ENCODE results near the gene CLIC4.
"Not testable (repeated sequence)": the region's sequence is repeated elsewhere in the genome, so short reads cannot be mapped to it uniquely, and the experiment has no call there.

The CLIC4 gene

DNA sequence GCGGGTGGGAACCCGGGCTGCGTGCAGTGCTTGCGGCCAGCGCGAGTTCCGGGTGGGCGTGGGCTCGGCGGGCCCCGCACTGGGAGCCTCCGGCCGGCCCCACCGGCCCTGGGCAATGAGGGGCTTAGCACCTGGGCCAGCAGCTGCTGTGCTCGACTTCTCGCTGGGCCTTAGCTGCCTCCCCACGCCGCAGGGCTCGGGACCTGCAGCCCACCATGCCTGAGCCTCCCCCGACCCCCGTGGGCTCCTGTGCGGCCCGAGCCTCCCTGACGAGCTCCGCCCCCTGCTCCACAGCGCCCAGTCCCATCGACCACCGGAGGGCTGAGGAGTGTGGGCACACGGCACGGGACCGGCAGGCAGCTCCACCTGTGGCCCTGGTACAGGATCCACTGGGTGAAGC lies 23.7 kb upstream of the CLIC4 start:
- H3K36me3 ChIP-seq (replicated peaks; ENCODE audit: low read depth, low read length): no peaks in the 10 kb centered on the region
- no peak overlapping the region for H3K27ac ChIP-seq (ENCODE audit: low read length)
- H3K4me2 ChIP-seq (ENCODE audit: low read length): no peak overlapping the region
- H3K4me1 ChIP-seq (ENCODE audit: low read length): peaks cover 1% of the 10 kb centered on the region
- H3K9me3 ChIP-seq (ENCODE audit: insufficient read depth, low read length): no peaks in the 10 kb centered on the region
- H3K4me3 ChIP-seq (ENCODE audit: low read length): no peak overlapping the region
- no peaks in the 10 kb centered on the region for H3K27me3 ChIP-seq (ENCODE audit: low read depth, low read length)
- H4K20me1 ChIP-seq (ENCODE audit: insufficient read depth, low read length): no peaks in the 10 kb centered on the region
- no peak overlapping the region for H2AFZ ChIP-seq (ENCODE audit: low read depth, low read length)
- no peaks in the 10 kb centered on the region for H3K79me2 ChIP-seq (ENCODE audit: low read length)
- no peak overlapping the region for H3K9ac ChIP-seq (ENCODE audit: low read length)
- TF ChIP-seq EZH2phosphoT487 (IDR thresholded peaks at IDR 0.05; ENCODE audit: low read depth): no peak
- TF ChIP-seq, protein P1, sequence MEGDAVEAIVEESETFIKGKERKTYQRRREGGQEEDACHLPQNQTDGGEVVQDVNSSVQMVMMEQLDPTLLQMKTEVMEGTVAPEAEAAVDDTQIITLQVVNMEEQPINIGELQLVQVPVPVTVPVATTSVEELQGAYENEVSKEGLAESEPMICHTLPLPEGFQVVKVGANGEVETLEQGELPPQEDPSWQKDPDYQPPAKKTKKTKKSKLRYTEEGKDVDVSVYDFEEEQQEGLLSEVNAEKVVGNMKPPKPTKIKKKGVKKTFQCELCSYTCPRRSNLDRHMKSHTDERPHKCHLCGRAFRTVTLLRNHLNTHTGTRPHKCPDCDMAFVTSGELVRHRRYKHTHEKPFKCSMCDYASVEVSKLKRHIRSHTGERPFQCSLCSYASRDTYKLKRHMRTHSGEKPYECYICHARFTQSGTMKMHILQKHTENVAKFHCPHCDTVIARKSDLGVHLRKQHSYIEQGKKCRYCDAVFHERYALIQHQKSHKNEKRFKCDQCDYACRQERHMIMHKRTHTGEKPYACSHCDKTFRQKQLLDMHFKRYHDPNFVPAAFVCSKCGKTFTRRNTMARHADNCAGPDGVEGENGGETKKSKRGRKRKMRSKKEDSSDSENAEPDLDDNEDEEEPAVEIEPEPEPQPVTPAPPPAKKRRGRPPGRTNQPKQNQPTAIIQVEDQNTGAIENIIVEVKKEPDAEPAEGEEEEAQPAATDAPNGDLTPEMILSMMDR (IDR thresholded peaks at IDR 0.05; ENCODE audit: low read depth, low read length): no peak

DNA sequence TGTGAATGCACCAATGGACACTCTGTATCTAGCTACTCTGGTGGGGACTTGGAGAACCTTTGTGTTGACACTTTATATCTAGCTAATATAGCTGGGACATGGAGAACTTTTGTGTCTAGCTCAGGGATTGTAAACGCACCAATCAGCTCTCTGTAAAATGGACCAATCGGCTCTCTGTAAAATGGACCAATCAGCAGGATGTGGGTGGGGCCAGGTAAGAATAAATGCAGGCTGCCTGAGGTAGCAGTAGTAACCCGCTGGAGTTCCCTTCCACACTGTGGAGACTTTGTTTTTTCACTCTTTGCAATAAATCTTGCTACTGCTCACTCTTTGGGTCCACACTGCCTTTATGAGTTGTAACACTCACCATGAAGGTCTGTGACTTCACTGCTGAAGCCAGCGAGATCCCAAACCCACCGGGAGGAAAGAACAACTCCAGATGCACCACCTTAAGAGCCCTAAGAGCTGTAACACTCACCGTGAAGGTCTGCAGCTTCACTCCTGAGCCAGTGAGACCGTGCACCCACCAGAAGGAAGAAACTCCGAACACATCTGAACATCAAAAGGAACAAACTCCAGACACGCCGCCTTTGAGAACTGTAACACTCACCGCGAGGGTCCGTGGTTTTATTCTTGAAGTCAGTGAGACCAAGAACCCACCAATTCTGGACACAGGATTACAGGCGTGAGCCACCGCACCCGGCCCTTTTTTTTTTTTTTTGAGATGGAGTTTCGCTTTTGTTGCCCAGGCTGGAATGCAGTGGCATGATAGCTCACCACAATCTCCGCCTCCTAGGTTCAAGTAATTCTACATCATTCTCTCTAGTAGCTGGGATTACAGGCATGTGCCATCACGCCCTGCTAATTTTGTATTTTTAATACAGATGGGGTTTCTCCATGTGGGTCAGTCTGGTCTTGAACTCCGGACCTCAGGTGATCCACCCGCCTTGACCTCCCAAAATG lies 22.9 kb upstream of the CLIC4 start:
- not testable (repeated sequence) for H3K4me2 ChIP-seq (ENCODE audit: low read length); H3K9me3 ChIP-seq (ENCODE audit: insufficient read depth, low read length); H3K27me3 ChIP-seq (ENCODE audit: low read depth, low read length); H3K9ac ChIP-seq (ENCODE audit: low read length); H2AFZ ChIP-seq (ENCODE audit: low read depth, low read length); H4K20me1 ChIP-seq (ENCODE audit: insufficient read depth, low read length); H3K36me3 ChIP-seq (replicated peaks; ENCODE audit: low read depth, low read length); H3K4me3 ChIP-seq (ENCODE audit: low read length); H3K79me2 ChIP-seq (ENCODE audit: low read length); H3K27ac ChIP-seq (ENCODE audit: low read length); H3K4me1 ChIP-seq (ENCODE audit: low read length)

DNA sequence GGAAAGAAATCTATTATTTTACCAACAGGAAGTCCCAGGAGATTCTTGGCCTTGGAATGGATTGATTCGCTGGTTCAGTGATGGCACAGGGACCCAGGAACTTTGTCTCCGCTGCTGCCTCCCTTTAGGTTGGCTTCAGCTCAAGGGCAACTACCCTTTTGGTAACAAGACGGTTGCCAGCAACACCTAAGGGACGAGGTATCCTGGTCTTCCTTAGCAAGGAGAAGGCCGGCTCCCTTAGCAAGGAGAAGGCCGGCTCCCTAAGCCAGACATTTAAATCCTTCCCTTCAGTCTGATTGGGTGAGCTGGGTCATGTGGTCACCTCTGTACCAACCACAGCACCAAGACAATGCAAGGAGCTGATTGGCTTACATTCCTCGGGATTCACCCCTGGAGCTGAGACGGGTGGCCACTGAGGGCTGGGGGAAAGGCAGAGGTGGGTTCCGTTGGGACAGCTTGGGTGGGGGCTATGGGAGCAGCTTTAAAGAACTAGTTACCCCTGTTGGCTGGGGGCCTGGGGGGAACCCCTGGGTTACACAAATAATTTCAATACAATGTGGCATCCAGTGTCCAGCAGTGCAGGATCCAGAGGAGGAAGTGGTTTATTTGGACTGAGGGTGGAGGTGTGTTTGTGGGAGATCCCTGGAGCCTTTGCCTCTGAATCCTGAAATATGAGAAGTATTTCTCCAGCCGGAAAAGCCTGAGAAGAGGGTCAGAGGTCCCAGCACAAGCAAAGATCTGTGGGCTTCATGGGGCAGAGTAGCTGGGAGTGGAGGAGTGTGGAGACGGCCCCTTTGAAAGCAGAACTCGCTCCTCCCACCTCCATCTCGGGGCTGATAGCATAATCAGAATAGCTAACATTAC lies 20.7 kb upstream of the CLIC4 start:
- no peak for TF ChIP-seq EZH2phosphoT487 (IDR thresholded peaks at IDR 0.05; ENCODE audit: low read depth)
- TF ChIP-seq, protein P1 (IDR thresholded peaks at IDR 0.05; ENCODE audit: low read depth, low read length): no peak
- Histone ChIP-seq H3K36me3 (replicated peaks; ENCODE audit: low read depth, low read length) (no peaks in the 10 kb centered on the region), H4K20me1 (ENCODE audit: insufficient read depth, low read length) (no peaks in the 10 kb centered on the region), H3K27me3 (ENCODE audit: low read depth, low read length) (no peaks in the 10 kb centered on the region), H3K79me2 (ENCODE audit: low read length) (no peaks in the 10 kb centered on the region), H3K27ac (ENCODE audit: low read length) (no peak overlapping the region), H3K4me2 (ENCODE audit: low read length) (no peak overlapping the region), H3K9ac (ENCODE audit: low read length) (no peak overlapping the region), H2AFZ (ENCODE audit: low read depth, low read length) (no peak overlapping the region), H3K4me3 (ENCODE audit: low read length) (no peak overlapping the region), H3K9me3 (ENCODE audit: insufficient read depth, low read length) (no peaks in the 10 kb centered on the region), H3K4me1 (ENCODE audit: low read length) (peaks cover 24% of the 10 kb centered on the region)

DNA sequence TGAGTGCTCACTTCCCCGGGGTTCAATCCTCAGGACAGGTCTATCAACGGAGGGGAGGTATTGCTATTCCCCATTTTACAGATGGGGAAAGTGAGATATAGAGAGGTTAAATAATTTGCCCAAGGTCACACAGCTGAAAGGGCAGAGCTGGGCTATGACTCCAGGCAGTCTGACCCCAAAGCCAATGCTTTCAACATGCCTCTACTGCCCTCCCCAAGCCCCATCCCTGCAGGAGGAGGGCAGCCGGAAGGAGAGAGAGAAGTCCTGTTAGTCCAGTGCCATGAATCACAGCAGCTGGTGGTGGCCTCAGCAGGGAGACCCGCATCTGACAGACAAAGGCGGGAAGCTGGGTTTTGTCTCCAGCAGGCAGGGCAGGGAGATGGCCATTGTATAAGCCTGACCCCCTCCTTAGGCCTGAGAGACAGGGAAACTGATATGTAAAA lies 20.0 kb upstream of the CLIC4 start:
- Histone ChIP-seq H3K4me2 (ENCODE audit: low read length) (no peak overlapping the region), H3K27ac (ENCODE audit: low read length) (no peak overlapping the region)

More for the DNA sequence above, 20.0 kb upstream of the CLIC4 start:
- H3K79me2 ChIP-seq (ENCODE audit: low read length): no peaks in the 10 kb centered on the region
- no peaks in the 10 kb centered on the region for H3K27me3 ChIP-seq (ENCODE audit: low read depth, low read length)
- H3K4me1 ChIP-seq (ENCODE audit: low read length): peaks cover 24% of the 10 kb centered on the region
- H2AFZ ChIP-seq (ENCODE audit: low read depth, low read length): no peak overlapping the region
- H3K36me3 ChIP-seq (replicated peaks; ENCODE audit: low read depth, low read length): no peaks in the 10 kb centered on the region
- no peak overlapping the region for H3K4me3 ChIP-seq (ENCODE audit: low read length)
- no peaks in the 10 kb centered on the region for H4K20me1 ChIP-seq (ENCODE audit: insufficient read depth, low read length)
- H3K9me3 ChIP-seq (ENCODE audit: insufficient read depth, low read length): no peaks in the 10 kb centered on the region
- no peak for TF ChIP-seq EZH2phosphoT487 (IDR thresholded peaks at IDR 0.05; ENCODE audit: low read depth)
- TF ChIP-seq, protein P1 (IDR thresholded peaks at IDR 0.05; ENCODE audit: low read depth, low read length): no peak
- H3K9ac ChIP-seq (ENCODE audit: low read length): no peak overlapping the region

Measured in OCI-LY3 (cell line).